Measurements from ENCODE around the gene CTBP2.
"Not testable (repeated sequence)": the region's sequence is repeated elsewhere in the genome, so short reads cannot be mapped to it uniquely, and the experiment has no call there.

The CTBP2 gene

GRCh38 chr10:124990671-124991625 is 169.4 kb downstream of the CTBP2 start:
- no peaks in the 10 kb centered on the region for H3K27me3 Mint-ChIP-seq
- DNase-seq (no peak), ATAC-seq (replicated peaks) (no peak)
- no peaks in the 10 kb centered on the region for H3K9me3 Mint-ChIP-seq
- peaks cover 30% of the 10 kb centered on the region for H3K36me3 Mint-ChIP-seq (ENCODE audit: insufficient read depth)
- H3K4me1 Mint-ChIP-seq (ENCODE audit: low read depth in 2 of 2): no peaks in the 10 kb centered on the region
- no peak overlapping the region for H3K4me3 Mint-ChIP-seq
- H3K27ac Mint-ChIP-seq: no peak overlapping the region

- ATAC-seq (replicated peaks) (no peak), DNase-seq (no peak)
- H3K27ac Mint-ChIP-seq: peak overlapping the region in 1 of 2 donors; percentile 23
- no peak overlapping the region for H3K4me3 Mint-ChIP-seq
- H3K27me3 Mint-ChIP-seq: no peaks in the 10 kb centered on the region
- peaks cover 44% of the 10 kb centered on the region for H3K36me3 Mint-ChIP-seq (ENCODE audit: insufficient read depth)
- H3K4me1 Mint-ChIP-seq (ENCODE audit: low read depth in 2 of 2): no peaks in the 10 kb centered on the region
- H3K9me3 Mint-ChIP-seq: no peaks in the 10 kb centered on the region
These were observed 170.8 kb downstream of the CTBP2 start for GRCh38 chr10:124989526-124989925.

GRCh38 chr10:124988753-124989152 is 171.6 kb downstream of the CTBP2 start:
- not testable (repeated sequence) for H3K4me3 Mint-ChIP-seq; DNase-seq; H3K9me3 Mint-ChIP-seq; ATAC-seq (replicated peaks); H3K4me1 Mint-ChIP-seq (ENCODE audit: low read depth in 2 of 2); H3K27me3 Mint-ChIP-seq
- Mint-ChIP-seq H3K27ac (peak overlapping the region in 1 of 2 donors; percentile 73), H3K36me3 (ENCODE audit: insufficient read depth) (peaks cover 45% of the 10 kb centered on the region)

- Mint-ChIP-seq H3K36me3 (ENCODE audit: insufficient read depth) (peaks cover 53% of the 10 kb centered on the region), H3K27ac (no peak overlapping the region), H3K9me3 (no peaks in the 10 kb centered on the region), H3K4me1 (ENCODE audit: low read depth in 2 of 2) (peaks cover 1 to 11% of the 10 kb centered on the region in 2 donors), H3K27me3 (no peaks in the 10 kb centered on the region), H3K4me3 (no peak overlapping the region)
- DNase-seq: no peak
- ATAC-seq (replicated peaks): no peak
These were observed 172.6 kb downstream of the CTBP2 start for GRCh38 chr10:124987788-124988187.

GRCh38 chr10:124985162-124985561 is 175.2 kb downstream of the CTBP2 start:
- peaks cover 2 to 16% of the 10 kb centered on the region in 2 donors for H3K4me1 Mint-ChIP-seq (ENCODE audit: low read depth in 2 of 2)
- peaks cover 64% of the 10 kb centered on the region for H3K36me3 Mint-ChIP-seq (ENCODE audit: insufficient read depth)
- H3K27ac Mint-ChIP-seq: no peak overlapping the region
- H3K9me3 Mint-ChIP-seq: no peaks in the 10 kb centered on the region
- DNase-seq (no peak), ATAC-seq (replicated peaks) (no peak)
- no peaks in the 10 kb centered on the region for H3K27me3 Mint-ChIP-seq
- no peak overlapping the region for H3K4me3 Mint-ChIP-seq

GRCh38 chr10:124984376-124984775 is 176.0 kb downstream of the CTBP2 start:
- no peaks in the 10 kb centered on the region for H3K27me3 Mint-ChIP-seq
- DNase-seq: no peak
- H3K27ac Mint-ChIP-seq: peak overlapping the region in 1 of 2 donors; percentile 17

GRCh38 chr10:124983321-124983720 is 177.0 kb downstream of the CTBP2 start:
- Mint-ChIP-seq H3K27me3 (no peaks in the 10 kb centered on the region), H3K36me3 (ENCODE audit: insufficient read depth) (peaks cover 64% of the 10 kb centered on the region), H3K27ac (peak overlapping the region; percentile 10 to 87), H3K9me3 (no peaks in the 10 kb centered on the region), H3K4me3 (no peak overlapping the region), H3K4me1 (ENCODE audit: low read depth in 2 of 2) (peaks cover 6 to 16% of the 10 kb centered on the region in 2 donors)
- DNase-seq: no peak
- no peak for ATAC-seq (replicated peaks)

More at GRCh38 chr10:124984376-124984775, 176.0 kb downstream of the CTBP2 start:
- ATAC-seq (replicated peaks): no peak
- Mint-ChIP-seq H3K4me1 (ENCODE audit: low read depth in 2 of 2) (peaks cover 3 to 16% of the 10 kb centered on the region in 2 donors), H3K4me3 (peak overlapping the region in 1 of 2 donors; percentile 20), H3K36me3 (ENCODE audit: insufficient read depth) (peaks cover 69% of the 10 kb centered on the region), H3K9me3 (no peaks in the 10 kb centered on the region)

GRCh38 chr10:124978376-124978725 is 182.0 kb downstream of the CTBP2 start:
- Mint-ChIP-seq H3K4me1 (ENCODE audit: low read depth in 2 of 2) (peaks cover 30 to 35% of the 10 kb centered on the region in 2 donors), H3K27me3 (no peaks in the 10 kb centered on the region), H3K9me3 (no peaks in the 10 kb centered on the region), H3K27ac (peak overlapping the region in 1 of 2 donors; percentile 77), H3K4me3 (no peak overlapping the region), H3K36me3 (ENCODE audit: insufficient read depth) (peaks cover 63% of the 10 kb centered on the region)
- DNase-seq (no peak), ATAC-seq (replicated peaks) (no peak)

GRCh38 chr10:124977648-124978375 is 182.6 kb downstream of the CTBP2 start:
- peaks cover 29 to 31% of the 10 kb centered on the region in 2 donors for H3K4me1 Mint-ChIP-seq (ENCODE audit: low read depth in 2 of 2)
- H3K36me3 Mint-ChIP-seq (ENCODE audit: insufficient read depth): peaks cover 63% of the 10 kb centered on the region
- peak overlapping the region; percentile 77 to 86 for H3K27ac Mint-ChIP-seq

GRCh38 chr10:124977161-124977560 is 183.2 kb downstream of the CTBP2 start:
- no peaks in the 10 kb centered on the region for H3K9me3 Mint-ChIP-seq
- H3K4me3 Mint-ChIP-seq: peak overlapping the region; percentile 37 to 56
- peak overlapping the region; percentile 80 to 86 for H3K27ac Mint-ChIP-seq
- no peak for DNase-seq
- H3K36me3 Mint-ChIP-seq (ENCODE audit: insufficient read depth): peaks cover 63% of the 10 kb centered on the region
- H3K4me1 Mint-ChIP-seq (ENCODE audit: low read depth in 2 of 2): peaks cover 29% of the 10 kb centered on the region in 2 donors
- ATAC-seq (replicated peaks): no peak
- no peaks in the 10 kb centered on the region for H3K27me3 Mint-ChIP-seq

More at GRCh38 chr10:124977648-124978375, 182.6 kb downstream of the CTBP2 start:
- ATAC-seq (replicated peaks) (no peak), DNase-seq (no peak)
- no peaks in the 10 kb centered on the region for H3K9me3 Mint-ChIP-seq
- H3K4me3 Mint-ChIP-seq: no peak overlapping the region
- no peaks in the 10 kb centered on the region for H3K27me3 Mint-ChIP-seq

GRCh38 chr10:124975977-124976514 is 184.3 kb downstream of the CTBP2 start:
- no peaks in the 10 kb centered on the region for H3K9me3 Mint-ChIP-seq
- peaks cover 29 to 30% of the 10 kb centered on the region in 2 donors for H3K4me1 Mint-ChIP-seq (ENCODE audit: low read depth in 2 of 2)
- peak overlapping the region; percentile 37 to 56 for H3K4me3 Mint-ChIP-seq
- peak; percentile 90 for ATAC-seq (replicated peaks)
- H3K36me3 Mint-ChIP-seq (ENCODE audit: insufficient read depth): peaks cover 62% of the 10 kb centered on the region
- peak in 2 of 3 experiments; percentile 7 for DNase-seq
- H3K27ac Mint-ChIP-seq: peak overlapping the region; percentile 80 to 86
- H3K27me3 Mint-ChIP-seq: no peaks in the 10 kb centered on the region

- Mint-ChIP-seq H3K9me3 (no peaks in the 10 kb centered on the region), H3K4me3 (no peak overlapping the region), H3K27ac (no peak overlapping the region), H3K4me1 (ENCODE audit: low read depth in 2 of 2) (peaks cover 30 to 34% of the 10 kb centered on the region in 2 donors), H3K27me3 (no peaks in the 10 kb centered on the region), H3K36me3 (ENCODE audit: insufficient read depth) (peaks cover 61% of the 10 kb centered on the region)
- no peak for DNase-seq
- no peak for ATAC-seq (replicated peaks)
These were observed 186.2 kb downstream of the CTBP2 start for GRCh38 chr10:124974131-124974530.

- DNase-seq (no peak), ATAC-seq (replicated peaks) (no peak)
- H3K4me3 Mint-ChIP-seq: no peak overlapping the region
- peaks cover 29 to 38% of the 10 kb centered on the region in 2 donors for H3K4me1 Mint-ChIP-seq (ENCODE audit: low read depth in 2 of 2)
- H3K27me3 Mint-ChIP-seq: no peaks in the 10 kb centered on the region
- H3K36me3 Mint-ChIP-seq (ENCODE audit: insufficient read depth): peaks cover 66% of the 10 kb centered on the region
- H3K9me3 Mint-ChIP-seq: no peaks in the 10 kb centered on the region
- no peak overlapping the region for H3K27ac Mint-ChIP-seq
These were observed 187.7 kb downstream of the CTBP2 start for GRCh38 chr10:124972637-124973036.

Measured in effector memory CD8-positive, alpha-beta T cell (primary cell).